Measurements from ENCODE around the gene CCDC91.

DNA sequence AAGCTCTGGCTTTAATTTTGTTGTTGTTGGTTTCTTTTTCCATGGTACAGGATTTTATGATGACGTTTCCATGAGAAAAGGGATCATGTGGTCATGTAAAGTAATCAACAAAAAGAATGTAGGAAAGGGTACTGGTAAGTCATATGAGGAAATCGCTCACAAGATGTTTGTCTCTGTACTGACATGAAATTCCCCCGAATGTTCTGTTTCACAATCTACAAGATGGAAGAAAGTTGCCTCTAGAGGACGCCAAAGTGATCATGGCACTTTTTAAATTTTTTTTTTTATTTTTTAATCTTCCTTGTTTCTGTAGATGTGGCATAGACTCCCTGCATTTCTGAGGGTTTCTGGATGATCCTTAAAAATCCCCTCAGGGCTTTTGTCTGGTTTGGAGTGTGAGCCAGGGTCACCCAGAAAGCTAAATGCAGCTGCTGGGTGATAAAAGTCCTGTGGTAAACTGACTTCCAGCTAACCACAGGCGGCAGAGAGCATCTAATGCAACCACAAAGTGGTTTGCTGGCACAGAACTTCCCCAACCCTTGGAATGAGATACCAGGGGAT, 393.5 kb downstream of the CCDC91 start:
- no peak for TF ChIP-seq EZH2 (IDR thresholded peaks at IDR 0.05; ENCODE audit: low read length)
- TF ChIP-seq, protein P1, sequence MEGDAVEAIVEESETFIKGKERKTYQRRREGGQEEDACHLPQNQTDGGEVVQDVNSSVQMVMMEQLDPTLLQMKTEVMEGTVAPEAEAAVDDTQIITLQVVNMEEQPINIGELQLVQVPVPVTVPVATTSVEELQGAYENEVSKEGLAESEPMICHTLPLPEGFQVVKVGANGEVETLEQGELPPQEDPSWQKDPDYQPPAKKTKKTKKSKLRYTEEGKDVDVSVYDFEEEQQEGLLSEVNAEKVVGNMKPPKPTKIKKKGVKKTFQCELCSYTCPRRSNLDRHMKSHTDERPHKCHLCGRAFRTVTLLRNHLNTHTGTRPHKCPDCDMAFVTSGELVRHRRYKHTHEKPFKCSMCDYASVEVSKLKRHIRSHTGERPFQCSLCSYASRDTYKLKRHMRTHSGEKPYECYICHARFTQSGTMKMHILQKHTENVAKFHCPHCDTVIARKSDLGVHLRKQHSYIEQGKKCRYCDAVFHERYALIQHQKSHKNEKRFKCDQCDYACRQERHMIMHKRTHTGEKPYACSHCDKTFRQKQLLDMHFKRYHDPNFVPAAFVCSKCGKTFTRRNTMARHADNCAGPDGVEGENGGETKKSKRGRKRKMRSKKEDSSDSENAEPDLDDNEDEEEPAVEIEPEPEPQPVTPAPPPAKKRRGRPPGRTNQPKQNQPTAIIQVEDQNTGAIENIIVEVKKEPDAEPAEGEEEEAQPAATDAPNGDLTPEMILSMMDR (optimal IDR thresholded peaks at IDR 0.05 in 1 of 3, IDR thresholded peaks at IDR 0.05 in 1 of 3, conservative IDR thresholded peaks at IDR 0.05 in 1 of 3; ENCODE audit: extremely low read depth in 1 of 3, insufficient read depth in 2 of 3, low read length in 3 of 3), result peak in 2 of 3 experiments; percentile 31 to 54
